ENCODE results near the gene VRTN. TPM values are rescaled to one million over a fixed set of nuclear protein-coding genes. Genes with fewer than 3 reads are reported as not detected.

VRTN gene
- total and polyA plus RNA-seq, 2 of the 8 experiments (the other 6 are each of a cell fraction or from before 2014, with no cell fraction given), result 133 to 148 TPM

- TF ChIP-seq CHD7 (IDR thresholded peaks at IDR 0.05; ENCODE audit: insufficient replicate concordance, low read length), result no peak
Observed at GRCh38 chr14:74400919-74401503, 52.7 kb downstream of the VRTN start (continued).
